ENCODE results near the gene GIT1. TPM values are rescaled to one million over a fixed set of nuclear protein-coding genes. Genes with fewer than 3 reads are reported as not detected.
A peak's percentile ranks its signal among the peaks of the same experiment; 100 is the strongest.

GIT1 gene
- total and polyA plus RNA-seq, 9 of the 15 experiments (the other 6 are each of a cell fraction or from before 2014, with no cell fraction given) = 0.35 to 35.3 (median 17.1) TPM

DNA sequence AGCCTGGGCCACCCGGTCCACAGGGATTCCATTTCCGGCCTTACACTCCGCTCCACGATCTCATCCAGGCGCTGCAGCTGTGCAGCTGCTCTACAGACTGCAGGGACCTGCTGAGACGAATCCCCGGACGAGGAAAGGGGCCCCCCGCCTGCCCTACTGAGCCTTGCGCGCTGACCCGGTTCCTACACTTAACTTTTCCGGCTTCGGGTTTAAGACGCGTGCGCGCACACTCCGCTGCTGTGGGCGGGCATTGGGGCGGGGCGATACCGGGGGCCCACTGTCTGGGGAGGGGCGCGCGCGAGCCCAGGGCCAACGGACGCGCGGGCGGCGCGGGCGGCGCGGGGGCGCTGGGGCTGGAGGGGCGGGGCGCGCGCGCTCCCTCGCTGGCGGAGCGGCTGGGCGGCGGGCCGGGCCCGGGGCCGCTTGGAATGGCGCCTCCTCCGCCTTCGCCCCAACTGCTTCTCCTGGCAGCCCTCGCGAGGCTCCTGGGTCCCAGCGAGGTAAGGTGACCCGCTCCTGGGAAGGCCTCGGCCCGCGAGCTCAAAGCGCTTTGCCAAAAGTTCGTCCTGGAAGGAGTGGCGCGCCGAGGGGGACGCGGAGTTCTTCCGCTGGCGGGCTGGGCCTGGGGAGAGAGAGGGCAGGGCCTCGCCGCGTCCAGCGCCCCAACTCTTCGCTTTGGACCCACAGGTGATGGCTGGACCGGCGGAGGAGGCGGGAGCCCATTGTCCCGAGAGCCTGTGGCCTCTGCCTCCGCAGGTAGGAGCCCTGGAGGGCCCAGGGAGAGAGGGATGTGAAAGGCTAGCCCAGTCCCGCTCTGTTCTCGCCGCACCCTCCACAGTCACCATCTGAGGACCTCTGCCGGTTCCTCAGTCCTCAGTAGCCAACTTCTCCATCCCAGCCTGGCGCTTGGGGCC lies 20.9 kb downstream of the GIT1 start, which contains the start of gene TP53I13 (continued):
- TF ChIP-seq ZEB2 (IDR thresholded peaks at IDR 0.05) (peak; percentile 28; the same call in 1 of the 2 replicates), POLR2B (IDR thresholded peaks at IDR 0.05; ENCODE audit: low read depth, partially characterized antibody) (peak; percentile 44), MAZ (CRISPR knock-in tag; conservative IDR thresholded peaks at IDR 0.05 in 1 of 2, IDR thresholded peaks at IDR 0.05 in 1 of 2) (peak in 1 of 2 experiments; percentile 48; a peak in 2 of 4 replicates), TEAD1 (CRISPR knock-in tag; IDR thresholded peaks at IDR 0.05) (no peak), JUN (IDR thresholded peaks at IDR 0.05; ENCODE audit: borderline replicate concordance, low read depth, low read length) (0 out of 2 replicates have a peak, but pooled peaks have one; percentile 25), JUN (CRISPR knock-in tag; IDR thresholded peaks at IDR 0.05; ENCODE audit: borderline replicate concordance) (no peak), L3MBTL2 (IDR thresholded peaks at IDR 0.05) (no peak), SREBF2 (CRISPR knock-in tag; IDR thresholded peaks at IDR 0.05) (no peak), POLR3A (IDR thresholded peaks at IDR 0.05; ENCODE audit: borderline replicate concordance, extremely low read depth, insufficient read depth, insufficient read length) (no peak), PTRF (tag; IDR thresholded peaks at IDR 0.05) (no peak), ZFX (CRISPR knock-in tag; IDR thresholded peaks at IDR 0.05) (peak; percentile 87), POLR2A (conservative IDR thresholded peaks at IDR 0.05) (peak; percentile 84), ZNF668 (CRISPR knock-in tag; IDR thresholded peaks at IDR 0.05) (no peak), TAF1 (IDR thresholded peaks at IDR 0.05; ENCODE audit: control insufficient read depth, extremely low read depth, insufficient read depth, low read length, severe bottlenecking) (peak; percentile 45)
- TF ChIP-seq, protein P1, sequence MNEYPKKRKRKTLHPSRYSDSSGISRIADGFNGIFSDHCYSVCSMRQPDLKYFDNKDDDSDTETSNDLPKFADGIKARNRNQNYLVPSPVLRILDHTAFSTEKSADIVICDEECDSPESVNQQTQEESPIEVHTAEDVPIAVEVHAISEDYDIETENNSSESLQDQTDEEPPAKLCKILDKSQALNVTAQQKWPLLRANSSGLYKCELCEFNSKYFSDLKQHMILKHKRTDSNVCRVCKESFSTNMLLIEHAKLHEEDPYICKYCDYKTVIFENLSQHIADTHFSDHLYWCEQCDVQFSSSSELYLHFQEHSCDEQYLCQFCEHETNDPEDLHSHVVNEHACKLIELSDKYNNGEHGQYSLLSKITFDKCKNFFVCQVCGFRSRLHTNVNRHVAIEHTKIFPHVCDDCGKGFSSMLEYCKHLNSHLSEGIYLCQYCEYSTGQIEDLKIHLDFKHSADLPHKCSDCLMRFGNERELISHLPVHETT (CRISPR knock-in tag; conservative IDR thresholded peaks at IDR 0.05 in 1 of 2, IDR thresholded peaks at IDR 0.05 in 1 of 2) = peak in 1 of 2 experiments; percentile 66; a peak in 1 of 4 replicates
- TF ChIP-seq, protein P2, sequence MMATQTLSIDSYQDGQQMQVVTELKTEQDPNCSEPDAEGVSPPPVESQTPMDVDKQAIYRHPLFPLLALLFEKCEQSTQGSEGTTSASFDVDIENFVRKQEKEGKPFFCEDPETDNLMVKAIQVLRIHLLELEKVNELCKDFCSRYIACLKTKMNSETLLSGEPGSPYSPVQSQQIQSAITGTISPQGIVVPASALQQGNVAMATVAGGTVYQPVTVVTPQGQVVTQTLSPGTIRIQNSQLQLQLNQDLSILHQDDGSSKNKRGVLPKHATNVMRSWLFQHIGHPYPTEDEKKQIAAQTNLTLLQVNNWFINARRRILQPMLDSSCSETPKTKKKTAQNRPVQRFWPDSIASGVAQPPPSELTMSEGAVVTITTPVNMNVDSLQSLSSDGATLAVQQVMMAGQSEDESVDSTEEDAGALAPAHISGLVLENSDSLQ (IDR thresholded peaks at IDR 0.05) = no peak
- TF ChIP-seq, protein P3, sequence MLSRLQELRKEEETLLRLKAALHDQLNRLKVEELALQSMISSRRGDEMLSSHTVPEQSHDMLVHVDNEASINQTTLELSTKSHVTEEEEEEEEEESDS (CRISPR knock-in tag; IDR thresholded peaks at IDR 0.05) = no peak
- TF ChIP-seq, protein P4, sequence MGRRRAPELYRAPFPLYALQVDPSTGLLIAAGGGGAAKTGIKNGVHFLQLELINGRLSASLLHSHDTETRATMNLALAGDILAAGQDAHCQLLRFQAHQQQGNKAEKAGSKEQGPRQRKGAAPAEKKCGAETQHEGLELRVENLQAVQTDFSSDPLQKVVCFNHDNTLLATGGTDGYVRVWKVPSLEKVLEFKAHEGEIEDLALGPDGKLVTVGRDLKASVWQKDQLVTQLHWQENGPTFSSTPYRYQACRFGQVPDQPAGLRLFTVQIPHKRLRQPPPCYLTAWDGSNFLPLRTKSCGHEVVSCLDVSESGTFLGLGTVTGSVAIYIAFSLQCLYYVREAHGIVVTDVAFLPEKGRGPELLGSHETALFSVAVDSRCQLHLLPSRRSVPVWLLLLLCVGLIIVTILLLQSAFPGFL (CRISPR knock-in tag; IDR thresholded peaks at IDR 0.05) = no peak
- TF ChIP-seq, protein P5, sequence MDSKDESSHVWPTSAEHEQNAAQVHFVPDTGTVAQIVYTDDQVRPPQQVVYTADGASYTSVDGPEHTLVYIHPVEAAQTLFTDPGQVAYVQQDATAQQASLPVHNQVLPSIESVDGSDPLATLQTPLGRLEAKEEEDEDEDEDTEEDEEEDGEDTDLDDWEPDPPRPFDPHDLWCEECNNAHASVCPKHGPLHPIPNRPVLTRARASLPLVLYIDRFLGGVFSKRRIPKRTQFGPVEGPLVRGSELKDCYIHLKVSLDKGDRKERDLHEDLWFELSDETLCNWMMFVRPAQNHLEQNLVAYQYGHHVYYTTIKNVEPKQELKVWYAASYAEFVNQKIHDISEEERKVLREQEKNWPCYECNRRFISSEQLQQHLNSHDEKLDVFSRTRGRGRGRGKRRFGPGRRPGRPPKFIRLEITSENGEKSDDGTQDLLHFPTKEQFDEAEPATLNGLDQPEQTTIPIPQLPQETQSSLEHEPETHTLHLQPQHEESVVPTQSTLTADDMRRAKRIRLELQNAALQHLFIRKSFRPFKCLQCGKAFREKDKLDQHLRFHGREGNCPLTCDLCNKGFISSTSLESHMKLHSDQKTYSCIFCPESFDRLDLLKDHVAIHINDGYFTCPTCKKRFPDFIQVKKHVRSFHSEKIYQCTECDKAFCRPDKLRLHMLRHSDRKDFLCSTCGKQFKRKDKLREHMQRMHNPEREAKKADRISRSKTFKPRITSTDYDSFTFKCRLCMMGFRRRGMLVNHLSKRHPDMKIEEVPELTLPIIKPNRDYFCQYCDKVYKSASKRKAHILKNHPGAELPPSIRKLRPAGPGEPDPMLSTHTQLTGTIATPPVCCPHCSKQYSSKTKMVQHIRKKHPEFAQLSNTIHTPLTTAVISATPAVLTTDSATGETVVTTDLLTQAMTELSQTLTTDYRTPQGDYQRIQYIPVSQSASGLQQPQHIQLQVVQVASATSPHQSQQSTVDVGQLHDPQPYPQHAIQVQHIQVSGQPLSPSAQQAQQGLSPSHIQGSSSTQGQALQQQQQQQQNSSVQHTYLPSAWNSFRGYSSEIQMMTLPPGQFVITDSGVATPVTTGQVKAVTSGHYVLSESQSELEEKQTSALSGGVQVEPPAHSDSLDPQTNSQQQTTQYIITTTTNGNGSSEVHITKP (IDR thresholded peaks at IDR 0.05; ENCODE audit: partially characterized antibody) = no peak

Measured in K562 (cell line).